Measurements from ENCODE around the gene CEP72. TPM values are rescaled to one million over a fixed set of nuclear protein-coding genes. Genes with fewer than 3 reads are reported as not detected.

CEP72 gene
- total RNA-seq, 2 experiments from 2014 or later, result 28.2 to 31.6 TPM

GRCh38 chr5:659496-660263, 47.5 kb downstream of the CEP72 start:
- Mint-ChIP-seq H3K36me3 (ENCODE audit: low read depth) (peaks cover 36% of the 10 kb centered on the region), H3K4me1 (no peaks in the 10 kb centered on the region), H3K27ac (no peak overlapping the region), H3K4me3 (no peak overlapping the region), H3K9me3 (no peaks in the 10 kb centered on the region), H3K27me3 (no peaks in the 10 kb centered on the region)
- ChIA-PET POLR2A (no interaction called here), CTCF (interaction anchor here (1.0 kb wide), 1 partner anchor 10 kb away, joined by 3 read pairs; no protein-coding TSS in a partner anchor)
- no peak for DNase-seq

- Mint-ChIP-seq H3K27me3 (no peaks in the 10 kb centered on the region), H3K4me1 (no peaks in the 10 kb centered on the region), H3K9me3 (no peaks in the 10 kb centered on the region), H3K4me3 (no peak overlapping the region), H3K36me3 (ENCODE audit: low read depth) (peaks cover 35% of the 10 kb centered on the region), H3K27ac (no peak overlapping the region)
- ChIA-PET POLR2A (no interaction called here), CTCF (interaction anchor here (1.0 kb wide), 1 partner anchor 9 kb away, joined by 3 read pairs; no protein-coding TSS in a partner anchor)
- DNase-seq, result no peak
Observed at GRCh38 chr5:660491-661030, 48.4 kb downstream of the CEP72 start.

- POLR2A ChIA-PET, result no interaction called here
- Mint-ChIP-seq H3K36me3 (ENCODE audit: low read depth) (peaks cover 29% of the 10 kb centered on the region), H3K4me3 (no peak overlapping the region), H3K27ac (no peak overlapping the region), H3K27me3 (no peaks in the 10 kb centered on the region), H3K4me1 (no peaks in the 10 kb centered on the region), H3K9me3 (no peaks in the 10 kb centered on the region)
- CTCF ChIA-PET, result no interaction called here
- no peak for DNase-seq
Observed at GRCh38 chr5:661891-662750, 50.0 kb downstream of the CEP72 start.

GRCh38 chr5:662751-663435, 50.8 kb downstream of the CEP72 start:
- Mint-ChIP-seq H3K4me1 (no peaks in the 10 kb centered on the region), H3K27ac (no peak overlapping the region)
- POLR2A ChIA-PET, result no interaction called here

GRCh38 chr5:663436-664342, 51.5 kb downstream of the CEP72 start:
- Mint-ChIP-seq H3K9me3 (no peaks in the 10 kb centered on the region), H3K27ac (no peak overlapping the region), H3K27me3 (no peaks in the 10 kb centered on the region), H3K36me3 (ENCODE audit: low read depth) (peaks cover 24% of the 10 kb centered on the region), H3K4me1 (no peaks in the 10 kb centered on the region), H3K4me3 (no peak overlapping the region)
- ChIA-PET CTCF (no interaction called here), POLR2A (no interaction called here)
- DNase-seq, result no peak

More at GRCh38 chr5:662751-663435, 50.8 kb downstream of the CEP72 start:
- no peak overlapping the region for H3K4me3 Mint-ChIP-seq
- no peak for DNase-seq
- no peaks in the 10 kb centered on the region for H3K27me3 Mint-ChIP-seq
- H3K36me3 Mint-ChIP-seq (ENCODE audit: low read depth), result peaks cover 28% of the 10 kb centered on the region
- CTCF ChIA-PET, result no interaction called here
- H3K9me3 Mint-ChIP-seq, result no peaks in the 10 kb centered on the region

GRCh38 chr5:664343-664993, 52.3 kb downstream of the CEP72 start:
- no peaks in the 10 kb centered on the region for H3K4me1 Mint-ChIP-seq
- H3K9me3 Mint-ChIP-seq, result no peaks in the 10 kb centered on the region
- DNase-seq, result no peak
- no peak overlapping the region for H3K4me3 Mint-ChIP-seq
- H3K27ac Mint-ChIP-seq, result no peak overlapping the region
- H3K27me3 Mint-ChIP-seq, result no peaks in the 10 kb centered on the region
- ChIA-PET POLR2A (no interaction called here), CTCF (no interaction called here)
- peaks cover 18% of the 10 kb centered on the region for H3K36me3 Mint-ChIP-seq (ENCODE audit: low read depth)

GRCh38 chr5:664994-665360, 52.8 kb downstream of the CEP72 start:
- DNase-seq, result no peak
- Mint-ChIP-seq H3K4me3 (no peak overlapping the region), H3K9me3 (no peaks in the 10 kb centered on the region), H3K4me1 (no peaks in the 10 kb centered on the region), H3K27ac (no peak overlapping the region), H3K27me3 (no peaks in the 10 kb centered on the region), H3K36me3 (ENCODE audit: low read depth) (peaks cover 14% of the 10 kb centered on the region)
- CTCF ChIA-PET, result no interaction called here
- POLR2A ChIA-PET, result no interaction called here

GRCh38 chr5:665541-665955, 53.4 kb downstream of the CEP72 start:
- POLR2A ChIA-PET, result no interaction called here
- no peaks in the 10 kb centered on the region for H3K9me3 Mint-ChIP-seq
- H3K27ac Mint-ChIP-seq, result no peak overlapping the region
- H3K4me3 Mint-ChIP-seq, result no peak overlapping the region
- CTCF ChIA-PET, result no interaction called here
- H3K4me1 Mint-ChIP-seq, result no peaks in the 10 kb centered on the region
- no peak for DNase-seq
- H3K27me3 Mint-ChIP-seq, result no peaks in the 10 kb centered on the region
- H3K36me3 Mint-ChIP-seq (ENCODE audit: low read depth), result peaks cover 9% of the 10 kb centered on the region

GRCh38 chr5:665956-666711, 54.0 kb downstream of the CEP72 start:
- Mint-ChIP-seq H3K27me3 (no peaks in the 10 kb centered on the region), H3K36me3 (ENCODE audit: low read depth) (peaks cover 8% of the 10 kb centered on the region), H3K4me3 (no peak overlapping the region), H3K4me1 (no peaks in the 10 kb centered on the region), H3K27ac (no peak overlapping the region), H3K9me3 (no peaks in the 10 kb centered on the region)
- ChIA-PET POLR2A (no interaction called here), CTCF (no interaction called here)
- no peak for DNase-seq

GRCh38 chr5:666816-667498, 54.8 kb downstream of the CEP72 start:
- ChIA-PET POLR2A (no interaction called here), CTCF (no interaction called here)

More at GRCh38 chr5:666816-667498, 54.8 kb downstream of the CEP72 start:
- no peaks in the 10 kb centered on the region for H3K9me3 Mint-ChIP-seq
- peaks cover 8% of the 10 kb centered on the region for H3K36me3 Mint-ChIP-seq (ENCODE audit: low read depth)
- H3K4me1 Mint-ChIP-seq, result no peaks in the 10 kb centered on the region
- DNase-seq, result no peak
- H3K27ac Mint-ChIP-seq, result no peak overlapping the region
- H3K27me3 Mint-ChIP-seq, result no peaks in the 10 kb centered on the region
- H3K4me3 Mint-ChIP-seq, result no peak overlapping the region
